ENCODE results near the gene UBALD2.
A peak's percentile ranks its signal among the peaks of the same experiment; 100 is the strongest.

- TF ChIP-seq CTCF (optimal IDR thresholded peaks at IDR 0.05 in 1 of 3, IDR thresholded peaks at IDR 0.05 in 1 of 3, conservative IDR thresholded peaks at IDR 0.05 in 1 of 3; ENCODE audit: extremely low read depth in 1 of 3, insufficient read depth in 2 of 3, low read length in 3 of 3) (no peak), EZH2 (IDR thresholded peaks at IDR 0.05; ENCODE audit: low read length) (peak; percentile 93)
These were observed 25.4 kb upstream of the UBALD2 start for GRCh38 chr17:76239538-76240274.

Measured in keratinocyte (primary cell).